NK-92 (cell line): ENCODE results near the gene GBP4.

Source experiments
- DNase-seq: peaks from one replicate; lab custom pipeline; 2025; ENCODE audit not compliant: unreplicated experiment; lab: John Stamatoyannopoulos, UW

The GBP4 gene

DNA sequence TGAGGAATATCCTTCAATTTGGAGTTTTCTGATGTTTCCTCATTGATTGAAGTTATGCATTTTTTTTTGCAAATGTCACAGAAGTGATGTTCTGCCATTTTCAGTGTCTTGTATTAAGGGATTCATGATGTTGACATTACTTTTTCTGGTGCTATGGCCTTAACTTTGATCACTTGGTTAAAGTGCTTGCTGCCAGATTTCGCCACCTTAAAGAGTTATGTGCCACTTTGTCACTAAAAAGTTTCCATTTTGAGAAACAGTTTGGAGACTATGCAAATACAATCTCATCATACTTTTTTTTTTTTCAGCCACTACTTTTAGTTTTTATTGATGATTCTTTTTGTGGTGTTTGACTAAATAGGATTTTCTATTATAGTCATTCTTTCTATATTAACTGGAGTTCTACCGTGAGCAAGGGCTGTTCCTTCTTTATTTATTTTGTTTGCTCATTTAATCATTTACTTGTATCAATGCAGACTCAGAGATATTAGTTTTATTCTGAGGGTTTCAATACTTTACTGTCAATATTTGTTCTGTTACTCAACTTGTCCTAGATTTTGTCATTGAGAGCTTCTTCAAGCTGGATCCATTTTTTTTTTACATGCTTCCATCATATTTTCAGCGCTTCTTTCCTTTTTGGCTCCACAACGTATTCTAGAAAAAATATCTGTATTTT, 26.1 kb downstream of the GBP4 start:
- DNase-seq: no peak

DNA sequence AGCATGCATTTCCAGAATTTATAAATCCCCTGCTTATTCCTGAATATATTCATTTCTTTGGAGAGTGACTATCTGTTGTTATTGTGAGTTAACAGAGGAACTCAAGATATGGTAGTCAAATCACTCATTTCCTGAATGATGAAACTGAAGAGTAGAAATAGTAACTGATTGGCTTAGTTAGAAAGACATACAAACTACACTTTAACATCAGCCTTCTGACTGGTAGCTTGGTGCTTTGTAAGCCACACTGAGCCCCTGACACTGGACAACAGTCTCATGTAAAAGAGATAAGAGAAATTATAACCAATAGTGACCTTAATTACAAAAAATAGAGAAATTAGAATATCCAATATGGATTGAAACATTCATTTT, 27.7 kb downstream of the GBP4 start:
- no peak for DNase-seq

DNA sequence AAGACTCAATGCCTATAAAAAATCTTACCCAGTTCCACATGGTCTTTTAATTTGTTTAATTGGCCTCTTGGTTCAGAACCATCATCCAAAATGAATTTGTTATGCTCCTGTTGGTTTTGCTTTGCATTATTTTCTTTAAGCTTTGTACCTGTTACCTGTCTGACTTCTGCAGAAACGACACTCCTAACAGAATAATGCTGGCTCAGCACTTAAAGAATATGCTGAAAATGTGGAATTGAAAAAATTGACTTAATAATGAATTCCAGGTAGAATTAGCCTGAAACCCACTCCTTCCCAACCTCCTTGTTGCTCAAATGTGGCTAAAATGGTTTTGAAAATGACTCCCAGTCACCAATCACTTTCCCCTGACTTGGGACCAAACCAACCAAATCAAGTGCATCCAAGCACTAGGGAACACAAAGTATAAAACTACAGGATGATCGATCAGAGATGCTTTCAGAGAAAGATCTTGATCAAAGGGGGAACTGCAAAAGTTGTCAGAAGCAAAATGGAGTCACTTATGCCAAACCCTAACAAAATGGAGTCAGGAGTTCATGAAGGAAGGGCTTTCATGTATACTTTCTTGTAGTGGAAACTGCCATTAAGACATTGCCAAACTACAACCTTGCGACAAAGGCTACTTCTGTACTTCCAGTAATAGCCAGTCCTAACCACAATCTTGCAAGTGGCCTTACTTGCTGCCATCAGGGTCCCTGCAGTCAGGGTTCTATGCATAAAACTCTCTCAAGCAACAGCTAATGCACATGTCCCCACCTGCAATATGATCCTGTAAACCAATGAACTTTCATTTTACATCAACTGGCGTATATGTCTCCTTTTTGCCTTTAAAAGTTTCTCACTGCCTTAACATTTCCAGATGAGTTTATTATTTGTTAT, 28.3 kb downstream of the GBP4 start:
- DNase-seq: no peak

DNA sequence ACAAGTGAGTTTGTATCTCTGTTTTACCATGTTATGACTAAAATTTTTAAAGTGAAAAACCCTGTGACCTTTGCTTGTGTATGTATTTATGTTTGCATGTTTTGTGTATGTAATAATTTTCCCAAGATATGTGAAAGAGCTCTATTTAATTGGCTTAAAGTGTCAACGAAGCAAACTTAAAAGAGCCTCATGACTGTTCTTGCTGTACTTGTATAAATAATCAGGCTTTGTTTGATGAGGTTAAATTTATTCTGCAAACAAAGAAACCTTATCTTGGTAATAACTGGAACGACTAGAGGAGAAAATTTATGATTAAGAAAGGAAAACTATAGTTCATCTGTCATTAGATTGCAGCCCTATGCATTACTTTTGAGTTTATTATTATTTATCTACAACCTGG, 29.6 kb downstream of the GBP4 start:
- DNase-seq: no peak

DNA sequence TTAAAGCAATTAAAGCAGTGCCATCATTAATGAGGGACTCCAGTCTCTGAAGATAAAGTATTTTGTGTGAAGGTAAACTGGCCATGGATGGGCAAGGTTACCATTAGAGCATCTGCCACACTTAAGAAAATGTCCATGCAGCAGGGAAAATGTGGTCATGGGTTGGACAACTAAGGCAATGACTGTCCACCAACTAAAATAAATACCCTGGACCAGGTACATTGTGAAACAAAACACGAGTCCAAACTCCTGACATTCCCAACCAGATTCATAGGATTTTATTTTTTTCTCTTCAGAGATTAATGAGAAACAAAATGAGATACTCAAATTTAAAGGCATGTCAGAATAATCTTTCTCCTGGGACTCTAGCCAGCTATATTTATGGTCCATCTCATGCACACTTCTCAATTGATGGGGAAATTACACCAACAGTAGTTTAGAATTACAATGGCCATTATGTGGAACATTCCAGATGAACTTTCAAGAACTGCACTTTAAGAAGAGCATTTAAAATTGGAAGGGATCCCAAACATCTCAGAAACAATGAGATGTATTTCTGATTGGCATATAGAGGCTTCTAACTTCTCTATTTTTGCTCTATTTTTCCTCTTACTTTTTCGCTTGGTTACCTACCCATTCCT, 31.0 kb downstream of the GBP4 start:
- no peak for DNase-seq

DNA sequence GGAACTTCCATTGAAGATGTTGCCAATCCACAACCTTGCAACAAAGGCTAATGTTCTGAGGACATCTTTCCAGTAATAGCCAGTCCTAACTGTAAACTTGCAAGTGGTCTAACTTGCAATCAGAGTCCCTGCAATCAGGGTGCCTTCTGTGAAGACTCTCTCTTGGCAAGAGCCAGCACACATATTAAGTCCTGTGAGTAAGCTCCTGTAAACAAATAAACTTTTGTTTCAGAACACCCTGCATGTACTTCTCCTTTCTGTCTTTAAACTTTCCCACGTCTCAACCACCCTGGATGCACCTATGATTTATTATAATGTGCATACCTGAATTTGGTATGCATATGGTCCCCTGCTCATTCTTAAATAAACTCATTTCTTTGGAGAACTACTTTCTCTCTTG, 32.0 kb downstream of the GBP4 start:
- DNase-seq: no peak

DNA sequence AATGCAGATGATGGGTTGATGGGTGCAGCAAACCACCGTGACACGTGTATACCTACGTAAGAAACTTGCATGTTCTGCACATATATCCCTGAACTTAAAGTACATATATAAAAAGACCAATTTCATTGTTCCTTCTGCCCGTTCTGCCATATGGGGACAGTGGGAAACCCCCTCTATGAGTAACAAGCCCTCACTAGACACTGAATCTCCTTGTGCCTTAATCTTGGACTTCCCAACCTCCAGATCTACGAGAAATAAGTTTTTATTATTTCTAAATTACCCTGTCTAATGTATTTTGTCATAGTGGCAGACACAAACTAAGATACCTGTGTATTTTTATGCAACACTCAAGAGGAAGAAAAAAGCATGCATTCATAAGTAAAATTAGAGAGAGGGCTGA, 32.9 kb downstream of the GBP4 start:
- no peak for DNase-seq

DNA sequence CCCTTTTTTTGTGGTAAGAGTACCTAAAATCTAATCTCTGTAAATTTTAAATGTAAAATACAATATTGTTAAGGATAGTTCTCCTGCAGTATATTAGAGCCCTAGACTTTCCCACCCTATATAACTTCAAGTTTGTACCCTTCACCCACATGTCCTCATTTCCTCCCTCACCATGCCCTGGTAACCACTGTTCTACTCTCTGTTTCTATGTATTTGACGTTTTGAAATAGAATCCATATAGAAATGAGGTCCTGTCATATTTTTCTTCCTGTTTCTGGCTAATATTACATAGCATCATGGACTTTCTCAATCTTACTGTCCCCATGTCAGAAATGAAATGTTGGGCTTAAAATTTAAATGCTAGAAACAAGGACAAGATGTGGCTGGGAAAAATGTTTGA, 47.7 kb downstream of the GBP4 start:
- no peak for DNase-seq

DNA sequence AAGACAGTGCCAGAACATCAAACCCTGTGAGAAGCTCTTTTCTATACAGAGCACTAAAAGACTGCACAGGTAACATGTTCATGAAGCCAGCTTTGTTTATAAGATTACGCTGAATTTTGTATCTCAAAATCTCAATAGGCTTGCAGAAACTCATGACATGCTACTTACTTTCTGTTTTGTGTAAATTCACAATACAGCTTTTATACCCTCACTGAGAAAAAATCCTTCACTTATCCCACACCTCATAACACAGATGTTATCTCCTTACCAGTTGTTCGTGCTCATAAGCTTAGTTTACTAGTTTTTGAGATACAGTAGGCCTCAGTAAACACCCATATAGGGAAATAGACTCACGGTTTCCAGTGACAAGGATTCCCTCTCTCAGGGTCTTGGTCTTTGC, 48.8 kb downstream of the GBP4 start:
- no peak for DNase-seq

DNA sequence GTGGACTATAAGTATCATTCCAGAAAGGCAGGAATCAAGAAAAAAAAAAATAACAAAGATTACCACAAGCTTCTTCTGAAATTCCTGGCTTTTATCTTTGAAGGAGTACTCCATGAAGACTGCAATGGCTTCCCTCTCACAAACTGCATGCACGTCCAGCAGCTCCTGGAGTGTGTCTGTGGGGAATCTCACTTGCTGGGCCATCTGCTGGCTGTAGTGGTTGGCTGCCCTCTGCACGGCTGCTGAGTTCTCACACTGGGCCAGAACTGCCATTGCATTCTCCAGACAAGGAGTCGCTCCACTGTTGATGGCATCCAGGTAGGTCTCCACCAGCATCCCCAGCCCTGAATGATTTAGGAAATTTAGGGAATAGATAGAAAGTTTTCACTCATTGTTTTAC, 49.5 kb downstream of the GBP4 start:
- DNase-seq: no peak

DNA sequence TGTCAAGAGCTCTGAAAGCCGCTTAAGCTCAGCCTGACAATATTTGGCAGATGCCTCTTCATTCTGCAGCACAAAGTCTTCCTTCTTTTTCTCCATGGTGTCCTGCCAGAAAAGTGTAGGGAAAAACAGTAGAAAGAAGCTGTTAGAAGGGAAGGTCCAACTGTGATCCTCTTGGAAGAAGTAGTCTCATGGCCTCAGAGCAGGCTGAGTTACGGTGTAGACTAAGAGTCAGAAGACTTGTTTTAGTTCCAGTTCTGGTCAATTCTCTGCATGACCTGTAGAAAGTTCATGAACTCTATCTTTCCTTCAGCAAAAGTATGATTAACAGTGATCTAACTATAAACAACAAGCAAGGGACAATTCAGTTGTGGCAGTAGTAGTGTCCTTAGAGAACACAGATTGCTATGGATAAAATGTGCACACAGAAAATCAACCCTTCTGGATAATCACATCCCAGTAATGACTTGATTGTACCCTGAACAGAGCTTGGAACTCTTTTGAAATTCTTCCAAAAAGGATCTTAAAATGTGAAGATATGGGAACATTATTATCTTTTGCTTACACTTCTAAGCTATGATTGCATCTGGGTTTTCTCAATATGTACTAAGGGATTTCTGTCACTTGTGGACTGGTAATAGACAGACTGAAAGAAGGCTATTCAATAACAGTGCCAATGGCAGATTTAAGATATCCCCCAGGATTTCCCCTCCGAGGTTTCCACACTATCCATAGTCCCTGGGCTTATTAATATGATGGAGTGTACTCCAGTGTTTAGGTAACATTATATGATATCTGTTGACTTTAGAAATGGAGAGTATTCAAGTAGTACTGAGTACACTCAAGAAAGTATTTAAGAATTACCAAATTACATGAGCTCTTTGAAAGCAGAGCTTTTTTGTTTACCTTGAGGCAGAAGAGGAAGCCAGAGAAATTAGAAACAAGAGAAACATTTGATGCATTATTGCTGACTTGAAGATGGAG, 50.8 kb downstream of the GBP4 start:
- no peak for DNase-seq

DNA sequence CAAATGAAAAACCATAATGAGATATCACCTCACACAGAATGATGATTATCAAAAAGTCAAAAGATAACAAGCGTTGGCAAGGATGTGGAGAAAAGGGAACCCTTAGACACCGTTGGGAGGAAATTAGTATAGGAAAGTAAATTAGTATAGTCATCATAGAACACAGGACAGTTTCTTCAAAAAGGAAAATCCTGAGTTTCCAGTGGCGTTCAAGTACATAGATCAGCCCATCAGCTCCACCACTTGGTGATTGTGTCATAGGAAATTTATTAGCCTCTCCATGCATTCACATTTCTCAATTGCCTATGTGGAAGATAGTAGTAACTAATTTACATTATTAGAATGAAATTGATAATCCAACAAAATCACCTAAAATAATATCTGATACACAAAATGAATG, 52.0 kb downstream of the GBP4 start:
- no peak for DNase-seq

DNA sequence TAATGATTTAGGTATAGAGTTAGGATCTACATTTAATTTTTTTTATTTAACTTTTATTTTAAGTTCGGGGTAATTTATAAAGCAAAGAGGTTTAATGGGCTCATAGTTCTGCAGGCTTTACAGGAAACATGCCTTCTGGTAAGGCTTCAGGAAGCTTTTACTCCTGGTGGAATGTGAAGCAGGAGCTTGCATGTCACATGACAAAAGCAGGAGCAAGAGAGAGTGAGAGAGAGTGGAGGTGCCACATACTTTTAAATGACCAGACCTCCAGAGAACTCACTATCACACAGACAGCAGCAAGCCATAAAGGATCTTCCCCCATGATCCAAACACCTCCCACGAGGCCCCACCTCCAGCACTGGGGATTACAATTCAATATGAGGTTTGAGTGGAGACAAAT, 55.3 kb downstream of the GBP4 start:
- DNase-seq: no peak

DNA sequence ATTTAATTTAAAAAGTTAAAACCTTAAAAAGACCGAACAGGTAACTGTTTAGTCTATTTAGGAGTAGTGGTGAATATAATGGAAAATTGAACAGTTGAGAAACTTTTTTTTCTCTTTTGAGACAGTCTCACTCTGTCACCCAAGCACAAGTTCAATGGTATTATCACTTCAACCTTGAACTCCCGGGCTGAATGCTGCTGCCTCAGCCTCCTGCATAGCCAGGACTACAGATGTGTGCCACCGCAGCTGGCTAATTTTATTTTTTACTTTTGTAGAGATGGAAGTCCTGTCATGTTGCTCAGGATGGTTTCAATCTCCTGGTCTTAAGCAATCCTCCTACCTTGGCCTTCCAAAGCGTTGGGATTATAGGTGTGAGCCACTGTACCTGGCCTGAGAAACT, 56.6 kb downstream of the GBP4 start:
- no peak for DNase-seq

DNA sequence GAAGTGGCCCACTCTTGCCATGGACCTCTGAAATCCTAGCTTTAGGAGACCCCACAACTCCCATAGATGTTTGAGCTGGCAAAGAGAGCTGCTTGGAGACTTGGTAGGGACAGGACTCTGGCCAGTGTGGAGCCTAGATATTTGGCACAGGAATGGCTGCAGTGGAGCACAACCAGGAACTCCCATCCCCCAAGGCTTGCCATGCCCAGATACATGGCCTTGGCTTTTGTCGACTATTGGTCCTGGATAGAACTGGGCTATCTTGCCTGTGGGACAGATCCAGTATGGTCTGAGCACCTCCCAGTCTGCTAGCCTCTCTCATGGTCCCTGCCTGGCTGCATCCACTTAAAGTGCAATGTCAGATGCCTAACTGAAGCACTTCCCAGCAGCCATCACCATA, 65.0 kb downstream of the GBP4 start:
- DNase-seq: no peak
